H1 (cell line): ENCODE results near the gene UGT1A9. TPM values are rescaled to one million over a fixed set of nuclear protein-coding genes. Genes with fewer than 3 reads are reported as not detected.

Source experiments
- CTCF ChIA-PET: fragments of 300-600 bp; sonication (Branson Sonifier 250); formaldehyde crosslinking; loops from one replicate; lab custom pipeline; 2021; ENCODE audit not compliant: partially characterized antibody; lab: Charles Lee
- POLR2A ChIA-PET: fragments of 300-600 bp; sonication (Branson Sonifier 250); formaldehyde crosslinking; loops from one replicate; lab custom pipeline; 2021; ENCODE audit warnings: inconsistent platforms; ENCODE audit not compliant: partially characterized antibody; lab: Charles Lee
- DNase-seq, 2 experiments: peaks; one replicate each; pipeline versions ENCODE4 v3.0.0 to v3.0.0-alpha.2; 2010 to 2022; ENCODE audit warnings: low spot score in 2 of 2, low read depth in 1 of 2, mixed read lengths in 1 of 2
- FAIRE-seq: peaks from 2 replicates; lab custom pipeline; 2011; peaks lifted over from hg19 to GRCh38; lab: Jason Lieb, UNC
- H2AFZ ChIP-seq: 2 replicates; pipeline ENCODE4 v1.8.1; 2012; ENCODE audit warnings: low read length, inconsistent platforms
- H2AK5ac ChIP-seq: 2 replicates; pipeline ENCODE4 v1.6.1; 2013; ENCODE audit warnings: low read depth, low read length
- H2BK120ac ChIP-seq: replicated peaks from 2 replicates; pipeline ENCODE3; 2013; ENCODE audit warnings: low read depth, low read length, inconsistent platforms
- H2BK12ac ChIP-seq: 2 replicates; pipeline ENCODE4 v1.6.1; 2013; ENCODE audit warnings: low read depth, low read length
- H2BK15ac ChIP-seq: 2 replicates; pipeline ENCODE4 v1.6.1; 2013; ENCODE audit warnings: low read length
- H2BK20ac ChIP-seq: 2 replicates; pipeline ENCODE4 v1.6.1; 2013; ENCODE audit warnings: low read length
- H2BK5ac ChIP-seq: 2 replicates; pipeline ENCODE4 v1.6.1; 2013; ENCODE audit warnings: low read depth, low read length
- H3K14ac ChIP-seq: 2 replicates; pipeline ENCODE4 v1.6.1; 2013; ENCODE audit warnings: inconsistent platforms; ENCODE audit not compliant: insufficient read length
- H3K18ac ChIP-seq: 2 replicates; pipeline ENCODE4 v1.6.1; 2013; ENCODE audit warnings: low read length; ENCODE audit errors: extremely low read depth
- H3K23ac ChIP-seq: 2 replicates; pipeline ENCODE4 v1.6.1; 2013; ENCODE audit warnings: inconsistent platforms; ENCODE audit not compliant: insufficient read length
- H3K23me2 ChIP-seq: 2 replicates; pipeline ENCODE4 v1.6.1; 2013; ENCODE audit warnings: low read depth, low read length
- H3K27ac ChIP-seq: 2 replicates; pipeline ENCODE4 v1.6.1; 2011; ENCODE audit warnings: low read depth, low read length, inconsistent platforms
- H3K27me3 ChIP-seq, 4 experiments: replicated peaks in 1 of 4; 1 replicate in 1 of 4; 2 replicates in 3 of 4; pipeline versions ENCODE4 v1.6.1 to v1.8.1; 2011 to 2013; ENCODE audit warnings: low read length in 3 of 4, mild to moderate bottlenecking in 3 of 4, inconsistent platforms in 2 of 4, mixed read lengths in 2 of 4, moderate library complexity in 1 of 4; ENCODE audit not compliant: control insufficient read depth in 3 of 4, insufficient read depth in 3 of 4; ENCODE audit errors: extremely low read depth in 1 of 4
- H3K36me3 ChIP-seq, 4 experiments: 2 replicates each; pipeline versions ENCODE4 v1.6.1 to v1.8.1; 2011 to 2013; ENCODE audit warnings: mild to moderate bottlenecking in 4 of 4, low read length in 3 of 4, moderate library complexity in 2 of 4, control low read depth in 1 of 4, inconsistent platforms in 1 of 4; ENCODE audit not compliant: insufficient read depth in 4 of 4, control insufficient read depth in 2 of 4
- H3K4ac ChIP-seq: replicated peaks from 2 replicates; pipeline ENCODE3; 2013; ENCODE audit warnings: low read length, low read depth, mixed read lengths, inconsistent platforms; ENCODE audit not compliant: insufficient read length
- H3K4me1 ChIP-seq, 4 experiments: replicated peaks in 1 of 4; 1 replicate in 1 of 4; 2 replicates in 3 of 4; pipeline versions ENCODE4 v1.6.1 to v1.8.1; 2011 to 2013; ENCODE audit warnings: low read length in 3 of 4, inconsistent platforms in 2 of 4, mixed read lengths in 1 of 4; ENCODE audit not compliant: insufficient read depth in 4 of 4, control insufficient read depth in 3 of 4
- H3K4me2 ChIP-seq, 2 experiments: 2 replicates each; pipeline versions ENCODE4 v1.6.1 to v1.8.1; 2011 to 2013; ENCODE audit warnings: low read depth in 2 of 2, low read length in 2 of 2, control low read depth in 1 of 2, inconsistent platforms in 1 of 2, mild to moderate bottlenecking in 1 of 2; ENCODE audit not compliant: insufficient read depth in 1 of 2
- H3K4me3 ChIP-seq, 4 experiments: fragments of 200-600, 300-600 bp in 1 of 4; sonication (generic), shearing (Covaris generic), sonication (Bioruptor Twin) in 1 of 4; 2 replicates each; pipeline versions ENCODE4 v1.5.1 to v1.8.1; 2011 to 2016; ENCODE audit warnings: low read length in 4 of 4, low read depth in 3 of 4, control low read depth in 2 of 4, inconsistent platforms in 2 of 4, mild to moderate bottlenecking in 2 of 4, mixed read lengths in 1 of 4, moderate library complexity in 1 of 4; ENCODE audit not compliant: insufficient read depth in 2 of 4; ENCODE audit errors: extremely low read depth in 1 of 4
- H3K56ac ChIP-seq: replicated peaks from 2 replicates; pipeline ENCODE3; 2013; ENCODE audit warnings: low read depth, mild to moderate bottlenecking, mixed read lengths, low read length, inconsistent platforms; ENCODE audit not compliant: insufficient read length
- H3K79me1 ChIP-seq: 2 replicates; pipeline ENCODE4 v1.6.1; 2013; ENCODE audit warnings: low read depth, low read length, control low read depth
- H3K79me2 ChIP-seq, 2 experiments: 2 replicates each; pipeline versions ENCODE4 v1.6.1 to v1.8.1; 2012 to 2013; ENCODE audit warnings: low read length in 2 of 2, mild to moderate bottlenecking in 2 of 2, inconsistent platforms in 1 of 2; ENCODE audit not compliant: insufficient read depth in 2 of 2, control insufficient read depth in 1 of 2
- H3K9ac ChIP-seq, 4 experiments: replicated peaks in 1 of 4; 1 replicate in 1 of 4; 2 replicates in 3 of 4; pipeline versions ENCODE4 v1.6.1 to v1.8.1; 2011 to 2013; ENCODE audit warnings: low read depth in 3 of 4, low read length in 3 of 4, control low read depth in 2 of 4, mild to moderate bottlenecking in 2 of 4, moderate library complexity in 2 of 4, inconsistent platforms in 1 of 4; ENCODE audit errors: extremely low read depth in 1 of 4
- H3K9me3 ChIP-seq, 2 experiments: 2 replicates each; pipeline versions ENCODE4 v1.6.1 to v1.8.1; 2012 to 2013; ENCODE audit warnings: mild to moderate bottlenecking in 2 of 2, moderate library complexity in 2 of 2, control low read depth in 1 of 2, inconsistent platforms in 1 of 2, low read depth in 1 of 2, low read length in 1 of 2, mixed read lengths in 1 of 2; ENCODE audit not compliant: insufficient read depth in 2 of 2
- H4K20me1 ChIP-seq, 2 experiments: replicated peaks in 1 of 2; 2 replicates each; pipeline versions ENCODE3 to v1.8.1; 2011 to 2013; ENCODE audit warnings: inconsistent platforms in 2 of 2, low read length in 2 of 2, mild to moderate bottlenecking in 1 of 2; ENCODE audit not compliant: insufficient read depth in 2 of 2, control insufficient read depth in 1 of 2
- H4K5ac ChIP-seq: 2 replicates; pipeline ENCODE4 v1.6.1; 2013; ENCODE audit warnings: low read length, low read depth, mixed read lengths, inconsistent platforms; ENCODE audit not compliant: insufficient read length
- H4K8ac ChIP-seq: 2 replicates; pipeline ENCODE4 v1.8.0; 2013; ENCODE audit warnings: mild to moderate bottlenecking, moderate library complexity, low read length, inconsistent platforms; ENCODE audit not compliant: insufficient read depth; ENCODE audit errors: extremely low read depth
- H4K91ac ChIP-seq: replicated peaks from 2 replicates; pipeline ENCODE3; 2013; ENCODE audit warnings: low read length, mixed read lengths, inconsistent platforms; ENCODE audit not compliant: insufficient read length
- EGR1 ChIP-seq: IDR thresholded peaks from 2 replicates; pipeline ENCODE4 v1.6.1; 2011; ENCODE audit warnings: low read depth, low read length, borderline replicate concordance
- HDAC2 ChIP-seq, 2 experiments: fragments of 300-600 bp in 1 of 2; sonication (generic) in 1 of 2; IDR thresholded peaks; 2 replicates each; pipeline ENCODE4 v1.6.1; 2011 to 2012; ENCODE audit warnings: low read depth in 2 of 2, low read length in 2 of 2, mild to moderate bottlenecking in 2 of 2, moderate library complexity in 2 of 2, borderline replicate concordance in 1 of 2, inconsistent platforms in 1 of 2
- HDAC6 ChIP-seq: IDR thresholded peaks from one replicate; pipeline ENCODE4 v1.7.1; 2012; ENCODE audit warnings: low read depth, mild to moderate bottlenecking, inconsistent platforms, low read length, moderate library complexity
- RBBP5 ChIP-seq: IDR thresholded peaks from 2 replicates; pipeline ENCODE4 v1.7.1; 2012; ENCODE audit warnings: low read depth, mild to moderate bottlenecking, inconsistent platforms, low read length, moderate library complexity, borderline replicate concordance
- RXRA ChIP-seq: IDR thresholded peaks from 2 replicates; pipeline ENCODE4 v1.6.1; 2011; ENCODE audit warnings: low read depth, mild to moderate bottlenecking, low read length, moderate library complexity; ENCODE audit not compliant: insufficient read depth
- WGBS, 2 experiments: shearing (Covaris generic) in 1 of 2; methylation state at CpG; one replicate each; pipeline versions ENCODE4 v1.1.6 to v1.1.7; 2013 to 2015; ENCODE audit warnings: low lambda C conversion rate in 2 of 2, mixed read lengths in 2 of 2, inconsistent platforms in 1 of 2, low coverage in 1 of 2, missing lambda C conversion rate in 1 of 2; ENCODE audit not compliant: insufficient replicate concordance in 2 of 2, insufficient coverage in 1 of 2, insufficient read length in 1 of 2; ENCODE audit errors: extremely low coverage in 1 of 2, missing lambda C conversion rate in 1 of 2; 5-methylcytosine and 5-hydroxymethylcytosine counted together
- polyA plus RNA-seq, 7 experiments: library from polyadenylated mRNA; depleted of rRNA in 3 of 7; stranded (reverse) in 5 of 7; unstranded in 2 of 7; fragments of >200 nt in 5 of 7; fragments of 200-250 nt in 2 of 7; gene quantifications; 1 replicate in 5 of 7; 2 replicates in 1 of 7; 4 replicates in 1 of 7; pipeline versions ENCODE4 v1.2.1 to v1.2.3, GENCODE V29; 2011 to 2013; ENCODE audit warnings: missing spikeins in 2 of 7, mixed read lengths in 2 of 7
- total RNA-seq: library from RNA; stranded (reverse); fragmentation: NEBNext Ultra II Directional; extraction: Animal tissue kit (Norgen Biotek cat#: 25700); gene quantifications from 2 replicates; pipeline ENCODE4 v1.2.1, GENCODE V29; 2021
- TF ChIP-seq, protein P1 (sequence below): IDR thresholded peaks from 2 replicates; pipeline ENCODE4 v1.6.1; 2011; ENCODE audit warnings: low read length, improper control_type of control experiment

Gene UGT1A9
- total and polyA plus RNA-seq, 2 of the 8 experiments (the other 6 are each of a cell fraction or from before 2014, with no cell fraction given), result not detected

DNA sequence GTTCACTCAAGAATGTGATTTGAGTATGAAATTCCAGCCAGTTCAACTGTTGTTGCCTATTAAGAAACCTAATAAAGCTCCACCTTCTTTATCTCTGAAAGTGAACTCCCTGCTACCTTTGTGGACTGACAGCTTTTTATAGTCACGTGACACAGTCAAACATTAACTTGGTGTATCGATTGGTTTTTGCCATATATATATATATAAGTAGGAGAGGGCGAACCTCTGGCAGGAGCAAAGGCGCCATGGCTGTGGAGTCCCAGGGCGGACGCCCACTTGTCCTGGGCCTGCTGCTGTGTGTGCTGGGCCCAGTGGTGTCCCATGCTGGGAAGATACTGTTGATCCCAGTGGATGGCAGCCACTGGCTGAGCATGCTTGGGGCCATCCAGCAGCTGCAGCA lies 88.3 kb downstream of the UGT1A9 start, which contains the start of gene UGT1A1:
TSS of gene UGT1A1 (plus strand) at position 228 of the 400 bp plus-strand sequence. CDS start at position 246, 18 bp downstream.
- FAIRE-seq, result no peak
- H2AFZ ChIP-seq, result no peak within 1 kb of the TSS
- 87% methylated on average over 6 of the region's 6 CpGs; no CpG with 5 or more reads in 1 of the 2 experiments for WGBS, 2 experiments
- TF ChIP-seq, protein P1, sequence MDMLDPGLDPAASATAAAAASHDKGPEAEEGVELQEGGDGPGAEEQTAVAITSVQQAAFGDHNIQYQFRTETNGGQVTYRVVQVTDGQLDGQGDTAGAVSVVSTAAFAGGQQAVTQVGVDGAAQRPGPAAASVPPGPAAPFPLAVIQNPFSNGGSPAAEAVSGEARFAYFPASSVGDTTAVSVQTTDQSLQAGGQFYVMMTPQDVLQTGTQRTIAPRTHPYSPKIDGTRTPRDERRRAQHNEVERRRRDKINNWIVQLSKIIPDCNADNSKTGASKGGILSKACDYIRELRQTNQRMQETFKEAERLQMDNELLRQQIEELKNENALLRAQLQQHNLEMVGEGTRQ, result no peak
- TF ChIP-seq RBBP5 (no peak), HDAC6 (no peak), HDAC2 (IDR thresholded peaks at IDR 0.05; ENCODE audit: borderline replicate concordance in 1 of 2, low read depth in 2 of 2, low read length in 2 of 2) (no peak), RXRA (no peak), EGR1 (no peak)

More for the DNA sequence above, 88.3 kb downstream of the UGT1A9 start, which contains the start of gene UGT1A1:
- no peaks in the 10 kb centered on the region for H3K79me2 ChIP-seq
- no peak within 1 kb of the TSS for H2AK5ac ChIP-seq
- H3K4ac ChIP-seq, result no peak within 1 kb of the TSS
- H3K23ac ChIP-seq, result no peak within 1 kb of the TSS
- no peak within 1 kb of the TSS for H2BK5ac ChIP-seq
- H3K9me3 ChIP-seq, result peaks cover 0 to 3% of the 10 kb centered on the region in 2 experiments; a peak in 2 of 4 replicates
- ChIA-PET CTCF (interaction anchor here (0.8 to 1.4 kb wide), 2 partner anchors 9 to 10 kb away, joined by 3 to 4 read pairs; no protein-coding TSS in a partner anchor), POLR2A (no interaction called here)
- no peak within 1 kb of the TSS for H3K18ac ChIP-seq
- DNase-seq, result no peak
- no peak within 1 kb of the TSS for H2BK120ac ChIP-seq
- H2BK20ac ChIP-seq, result no peak within 1 kb of the TSS
- H2BK12ac ChIP-seq, result no peak within 1 kb of the TSS
- no peak within 1 kb of the TSS for H3K56ac ChIP-seq
- H3K36me3 ChIP-seq, result no peaks in the 10 kb centered on the region
- no peaks in the 10 kb centered on the region for H3K27me3 ChIP-seq
- no peak within 1 kb of the TSS for H3K27ac ChIP-seq
- H3K14ac ChIP-seq, result no peak within 1 kb of the TSS
- no peak within 1 kb of the TSS for H4K91ac ChIP-seq
- no peak within 1 kb of the TSS for H3K9ac ChIP-seq
- H3K79me1 ChIP-seq, result no peaks in the 10 kb centered on the region
- H4K20me1 ChIP-seq, result no peaks in the 10 kb centered on the region
- H4K8ac ChIP-seq, result no peak within 1 kb of the TSS
- no peaks in the 10 kb centered on the region for H3K23me2 ChIP-seq
- H4K5ac ChIP-seq, result no peak within 1 kb of the TSS
- no peak within 1 kb of the TSS for H3K4me2 ChIP-seq
- H3K4me3 ChIP-seq, result no peak within 1 kb of the TSS
- no peaks in the 10 kb centered on the region for H3K4me1 ChIP-seq
- no peak within 1 kb of the TSS for H2BK15ac ChIP-seq
